Subcutaneous adipose tissue (tissue), 4 donors: ENCODE measurements around the gene CPLANE2. TPM values are rescaled to one million over a fixed set of nuclear protein-coding genes. Genes with fewer than 3 reads are reported as not detected.

Source experiments
- total RNA-seq, 4 donors: library from RNA; depleted of rRNA; stranded (reverse); fragments of >200 nt; gene quantifications; one replicate each; pipeline ENCODE4 v1.1.0, GENCODE V29; 2016
- TF ChIP-seq, protein P1 (sequence below): fragments of 450-650 bp; IDR thresholded peaks from one replicate; pipeline ENCODE4 v1.5.1; 2016; ENCODE audit warnings: low read depth, mild to moderate bottlenecking, control low read depth, antibody characterized with exemption, moderate library complexity

Gene CPLANE2
- total RNA-seq, 4 donors from 2014 or later: 1.0 to 3.4 (median 2.3) TPM

DNA sequence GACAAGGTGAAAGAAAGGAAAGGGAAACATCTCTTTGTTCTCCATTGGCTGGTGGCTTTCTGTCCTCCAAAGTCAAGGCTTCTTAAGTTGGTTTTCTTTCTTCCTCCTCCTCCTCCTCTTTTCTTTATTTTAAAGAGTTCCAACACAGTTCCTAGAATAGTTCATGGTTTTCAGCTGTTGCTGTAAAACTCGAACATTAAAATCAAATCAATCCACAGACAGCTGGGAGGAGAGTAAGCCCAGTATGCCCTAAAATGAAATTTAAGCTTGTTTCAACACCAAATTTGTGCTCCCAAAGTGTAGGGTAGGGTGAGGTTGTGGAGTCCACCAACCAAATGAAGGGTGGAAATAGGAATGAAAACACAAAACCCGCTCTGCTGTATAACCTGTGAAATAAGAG lies 10.5 kb upstream of the CPLANE2 start:
- TF ChIP-seq, protein P1, sequence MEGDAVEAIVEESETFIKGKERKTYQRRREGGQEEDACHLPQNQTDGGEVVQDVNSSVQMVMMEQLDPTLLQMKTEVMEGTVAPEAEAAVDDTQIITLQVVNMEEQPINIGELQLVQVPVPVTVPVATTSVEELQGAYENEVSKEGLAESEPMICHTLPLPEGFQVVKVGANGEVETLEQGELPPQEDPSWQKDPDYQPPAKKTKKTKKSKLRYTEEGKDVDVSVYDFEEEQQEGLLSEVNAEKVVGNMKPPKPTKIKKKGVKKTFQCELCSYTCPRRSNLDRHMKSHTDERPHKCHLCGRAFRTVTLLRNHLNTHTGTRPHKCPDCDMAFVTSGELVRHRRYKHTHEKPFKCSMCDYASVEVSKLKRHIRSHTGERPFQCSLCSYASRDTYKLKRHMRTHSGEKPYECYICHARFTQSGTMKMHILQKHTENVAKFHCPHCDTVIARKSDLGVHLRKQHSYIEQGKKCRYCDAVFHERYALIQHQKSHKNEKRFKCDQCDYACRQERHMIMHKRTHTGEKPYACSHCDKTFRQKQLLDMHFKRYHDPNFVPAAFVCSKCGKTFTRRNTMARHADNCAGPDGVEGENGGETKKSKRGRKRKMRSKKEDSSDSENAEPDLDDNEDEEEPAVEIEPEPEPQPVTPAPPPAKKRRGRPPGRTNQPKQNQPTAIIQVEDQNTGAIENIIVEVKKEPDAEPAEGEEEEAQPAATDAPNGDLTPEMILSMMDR: no peak

DNA sequence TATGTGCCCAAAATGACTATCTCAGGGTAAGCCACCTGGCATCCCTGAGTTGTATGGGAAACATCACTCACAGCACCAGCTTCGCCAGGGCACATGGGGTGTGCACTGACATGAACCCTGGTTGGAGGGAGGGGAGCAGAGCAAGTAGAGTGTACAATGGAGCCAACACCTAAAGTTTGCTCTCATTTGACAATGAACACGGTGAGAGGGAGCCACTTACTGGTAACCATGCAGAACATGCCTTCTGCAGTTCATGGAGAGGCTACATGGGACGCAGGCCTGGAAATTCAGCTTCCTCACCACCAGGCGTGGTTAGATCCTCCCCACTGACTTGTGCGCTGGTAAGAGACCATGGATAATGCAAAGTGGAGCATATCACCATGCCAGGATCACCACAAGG lies 10.0 kb upstream of the CPLANE2 start:
- TF ChIP-seq, protein P1: no peak

DNA sequence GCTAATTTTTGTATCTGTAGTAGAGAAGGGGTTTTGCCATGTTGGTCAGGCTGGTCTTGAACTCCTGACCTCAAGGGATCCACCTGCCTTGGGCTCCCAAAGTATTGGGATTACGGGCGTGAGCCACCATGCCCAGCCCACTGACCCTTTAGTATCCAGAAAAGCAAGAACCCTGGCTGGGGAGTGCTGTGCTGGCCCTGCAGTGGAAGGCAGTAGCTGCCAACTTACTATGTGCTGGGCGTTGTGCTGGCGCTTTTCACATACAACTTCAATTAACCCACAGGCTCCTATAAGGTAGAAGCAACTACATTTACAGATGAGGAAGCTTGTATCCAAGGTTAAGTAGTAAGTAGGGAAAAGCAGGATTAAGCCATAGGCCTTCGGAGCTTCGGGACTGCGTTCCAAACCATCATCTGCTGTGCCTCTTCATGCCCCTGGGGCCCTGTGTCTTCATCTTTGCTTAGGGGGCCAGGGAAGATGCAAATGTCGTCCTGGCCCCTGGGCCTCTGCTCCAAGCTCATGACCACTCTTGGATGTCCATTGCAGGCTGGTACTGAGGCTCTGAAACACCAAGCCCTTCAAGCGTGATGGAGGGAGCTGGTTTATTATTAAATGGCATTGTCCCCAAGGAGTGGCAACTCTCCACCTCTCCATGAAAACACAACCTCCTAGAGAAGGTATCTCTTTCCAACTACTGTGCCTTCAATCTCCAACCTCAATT lies 8.7 kb upstream of the CPLANE2 start:
- TF ChIP-seq, protein P1: no peak

DNA sequence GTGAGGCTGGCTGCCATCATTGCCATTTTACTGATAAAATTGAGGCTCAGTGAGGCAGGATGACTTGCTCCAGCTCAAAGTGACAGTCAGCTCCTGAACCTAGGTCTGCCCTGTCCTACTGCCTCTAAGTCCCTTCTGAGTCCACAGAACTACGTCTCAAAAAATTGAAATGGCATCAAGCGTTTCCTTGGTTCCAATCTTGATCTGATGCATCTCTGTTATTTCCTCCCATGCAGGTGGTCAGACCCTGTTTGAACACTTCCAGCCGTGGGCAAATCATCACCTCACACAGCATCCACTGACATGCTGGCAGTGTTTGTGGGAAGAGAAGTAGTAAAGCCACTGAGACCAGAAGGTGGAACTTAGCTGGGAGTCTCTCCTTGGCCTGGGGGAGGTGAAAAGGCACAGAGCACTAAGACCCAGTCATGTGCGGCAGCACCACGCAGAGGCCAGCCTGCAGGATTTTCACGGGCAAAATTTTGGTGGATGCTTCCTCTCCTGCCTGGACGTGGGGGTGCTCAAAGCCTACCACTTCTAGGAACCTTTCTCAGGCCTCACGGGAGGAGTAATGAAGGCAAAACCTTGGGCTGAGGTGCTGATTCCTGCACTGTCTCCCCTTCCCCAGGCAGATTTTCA lies 7.8 kb upstream of the CPLANE2 start:
- TF ChIP-seq, protein P1: no peak

DNA sequence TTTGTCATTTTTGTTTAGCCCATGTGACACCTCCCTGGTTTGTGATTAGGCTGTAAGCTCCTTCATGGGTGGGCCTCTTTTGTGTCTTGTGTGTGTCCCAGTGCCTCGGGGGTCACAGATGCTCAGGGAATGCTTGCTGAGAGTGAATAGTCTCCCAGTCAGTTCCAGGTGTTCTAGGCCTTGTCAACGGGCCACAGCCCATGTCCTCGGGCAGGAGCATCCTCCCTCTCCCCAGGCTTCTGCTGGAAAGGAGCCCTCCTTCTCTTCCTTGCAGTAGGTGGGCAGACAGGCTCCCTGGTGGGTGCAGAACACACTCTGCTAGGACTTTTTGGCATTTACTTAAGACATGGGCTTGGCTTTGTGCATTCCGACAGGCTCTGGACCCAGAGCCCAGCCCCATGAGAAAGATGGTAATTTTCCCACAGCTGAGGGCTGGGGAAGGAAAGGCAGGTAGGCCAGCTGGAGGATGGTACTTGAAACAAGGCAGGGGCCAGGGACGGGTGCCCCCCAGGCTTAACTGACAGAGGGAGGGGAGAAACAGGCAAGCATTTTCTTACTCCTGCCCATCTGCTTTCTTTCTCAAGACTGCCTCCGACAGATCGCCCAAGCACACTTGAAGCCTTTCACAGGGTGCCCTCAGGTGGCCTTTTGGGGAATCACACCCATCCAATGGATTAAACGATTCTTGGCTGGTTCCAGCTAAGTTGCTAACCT lies 7.1 kb upstream of the CPLANE2 start:
- TF ChIP-seq, protein P1: no peak

DNA sequence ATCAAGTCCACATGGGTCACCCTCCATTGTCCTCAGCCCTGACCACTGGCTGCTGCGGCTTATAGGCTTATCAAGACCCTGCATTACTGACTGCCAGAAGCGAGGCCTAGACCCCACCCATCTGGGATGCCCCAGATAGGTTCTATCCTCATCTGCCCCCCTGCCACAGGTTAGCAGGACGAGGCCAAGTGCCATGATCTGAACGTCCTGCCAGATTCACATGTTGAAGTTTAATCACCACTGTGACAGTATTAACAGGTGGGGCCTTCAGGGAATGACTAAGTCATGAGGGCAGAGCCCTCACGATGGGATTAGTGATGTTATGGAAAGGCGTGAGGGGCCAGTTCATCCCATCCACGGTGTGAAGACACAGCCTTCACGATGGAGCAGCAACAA lies 6.2 kb upstream of the CPLANE2 start:
- TF ChIP-seq, protein P1: no peak

DNA sequence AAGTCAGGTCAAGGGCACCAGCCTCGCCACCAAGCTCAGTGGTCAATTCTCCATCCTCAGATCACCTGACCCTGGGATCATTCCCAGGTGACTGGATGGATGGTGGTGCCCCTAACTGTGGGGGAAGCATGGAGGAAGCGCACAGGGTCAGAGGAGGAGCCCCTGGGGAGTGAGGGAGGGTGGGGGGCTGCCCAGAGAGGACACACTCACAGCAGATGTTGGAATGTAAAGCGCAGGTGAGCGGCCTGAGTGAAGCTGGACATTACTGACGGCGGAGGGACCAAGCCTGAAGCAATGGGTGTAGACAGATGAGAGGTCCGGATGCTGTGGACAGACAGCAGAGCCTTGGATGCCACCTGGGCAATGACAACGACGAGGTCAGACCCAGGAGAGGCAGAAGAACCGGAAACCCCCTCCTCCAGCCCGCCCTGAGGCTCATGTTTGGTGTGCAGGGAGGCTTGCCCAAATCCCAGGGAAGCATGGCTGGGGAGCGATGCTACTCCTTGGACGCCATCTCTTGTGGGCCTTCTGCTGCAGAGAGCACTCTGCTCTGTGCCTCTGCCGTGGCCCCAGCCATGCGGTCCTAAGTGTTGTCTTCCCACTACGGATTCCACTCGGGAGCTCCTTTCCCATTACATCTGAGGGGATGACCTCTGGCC lies 5.7 kb upstream of the CPLANE2 start:
- TF ChIP-seq, protein P1: no peak
